HG02571 (cell line): Measurements from ENCODE around the gene KLHL1.

Source experiments
- ATAC-seq: cut with Tn5 transposase; IDR thresholded peaks from one replicate; pipeline ENCODE4 v1.9.1; 2021; ENCODE audit warnings: mild to moderate bottlenecking, moderate library complexity; ENCODE audit not compliant: unreplicated experiment

KLHL1 gene

GRCh38 chr13:70022646-70023045, 85.6 kb downstream of the KLHL1 start:
- no peak for ATAC-seq

- no peak for ATAC-seq
These were observed 92.1 kb downstream of the KLHL1 start for GRCh38 chr13:70016116-70016515.

- ATAC-seq: no peak
These were observed 93.9 kb downstream of the KLHL1 start for GRCh38 chr13:70014337-70014736.

- ATAC-seq: no peak
These were observed 108.4 kb downstream of the KLHL1 start for GRCh38 chr13:69999875-70000274.

GRCh38 chr13:69997061-69997460, 111.2 kb downstream of the KLHL1 start:
- ATAC-seq: no peak

GRCh38 chr13:69980799-69981198, 127.5 kb downstream of the KLHL1 start:
- ATAC-seq: peak; percentile 79

GRCh38 chr13:69975496-69975895, 132.8 kb downstream of the KLHL1 start:
- no peak for ATAC-seq

GRCh38 chr13:69970520-69970919, 137.7 kb downstream of the KLHL1 start:
- ATAC-seq: no peak

- ATAC-seq: no peak
These were observed 149.2 kb downstream of the KLHL1 start for GRCh38 chr13:69959046-69959445.

GRCh38 chr13:69956839-69957238, 151.4 kb downstream of the KLHL1 start:
- ATAC-seq: no peak

GRCh38 chr13:69956349-69956748, 151.9 kb downstream of the KLHL1 start:
- no peak for ATAC-seq

- ATAC-seq: no peak
These were observed 153.0 kb downstream of the KLHL1 start for GRCh38 chr13:69955271-69955670.

GRCh38 chr13:69951412-69951811, 156.8 kb downstream of the KLHL1 start:
- ATAC-seq: no peak

GRCh38 chr13:69950160-69950559, 158.1 kb downstream of the KLHL1 start:
- no peak for ATAC-seq

GRCh38 chr13:69948016-69948415, 160.2 kb downstream of the KLHL1 start:
- ATAC-seq: peak; percentile 98

GRCh38 chr13:69947582-69947981, 160.7 kb downstream of the KLHL1 start:
- peak; percentile 10 for ATAC-seq

GRCh38 chr13:69946511-69946910, 161.7 kb downstream of the KLHL1 start:
- ATAC-seq: no peak

- no peak for ATAC-seq
These were observed 173.2 kb downstream of the KLHL1 start for GRCh38 chr13:69935043-69935442.

- ATAC-seq: no peak
These were observed 180.0 kb downstream of the KLHL1 start for GRCh38 chr13:69928262-69928661.

GRCh38 chr13:69921156-69921555, 187.1 kb downstream of the KLHL1 start:
- no peak for ATAC-seq

- no peak for ATAC-seq
These were observed 195.6 kb downstream of the KLHL1 start for GRCh38 chr13:69912630-69913029.

- no peak for ATAC-seq
These were observed 197.5 kb downstream of the KLHL1 start for GRCh38 chr13:69910800-69911199.

- ATAC-seq: no peak
These were observed 203.5 kb downstream of the KLHL1 start for GRCh38 chr13:69904784-69905183.

GRCh38 chr13:69903081-69903480, 205.2 kb downstream of the KLHL1 start:
- no peak for ATAC-seq
